ENCODE data around the gene ITGB7.

Gene ITGB7

GRCh38 chr12:53224061-53224896 lies 17.2 kb upstream of the ITGB7 start:
- Mint-ChIP-seq H3K4me3 (peak overlapping the region; percentile 72), H3K27me3 (no peaks in the 10 kb centered on the region), H3K27ac (peak overlapping the region; percentile 85), H3K36me3 (ENCODE audit: low read depth) (peaks cover 7% of the 10 kb centered on the region), H3K4me1 (ENCODE audit: low read depth) (peaks cover 73% of the 10 kb centered on the region), H3K9me3 (no peaks in the 10 kb centered on the region)

GRCh38 chr12:53223389-53224060 lies 16.5 kb upstream of the ITGB7 start:
- peak overlapping the region; percentile 85 for H3K27ac Mint-ChIP-seq
- peaks cover 77% of the 10 kb centered on the region for H3K4me1 Mint-ChIP-seq (ENCODE audit: low read depth)
- peaks cover 9% of the 10 kb centered on the region for H3K36me3 Mint-ChIP-seq (ENCODE audit: low read depth)
- no peaks in the 10 kb centered on the region for H3K27me3 Mint-ChIP-seq
- no peaks in the 10 kb centered on the region for H3K9me3 Mint-ChIP-seq
- H3K4me3 Mint-ChIP-seq: peak overlapping the region; percentile 72

DNA sequence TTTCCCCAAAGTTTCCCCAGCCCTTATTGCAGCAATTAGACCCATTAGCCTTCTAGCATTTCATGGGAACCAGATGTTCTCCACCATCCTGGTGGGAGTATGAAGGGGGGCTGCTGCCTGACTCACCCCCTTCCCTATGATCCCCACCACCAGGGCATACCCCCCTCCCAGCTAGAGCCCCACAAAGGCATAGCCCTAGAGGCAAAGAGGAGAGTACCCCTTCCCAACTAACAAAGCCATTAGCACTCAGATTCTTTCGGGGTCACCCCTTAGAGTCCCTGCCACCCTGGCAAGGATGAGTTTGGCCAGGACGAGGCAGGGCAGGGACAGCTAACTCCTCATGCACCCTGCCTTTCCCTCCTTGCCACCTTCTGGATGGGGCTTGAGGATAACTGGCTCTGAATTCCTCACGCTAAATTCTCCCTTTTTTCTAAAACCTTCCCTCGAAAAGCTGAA lies 15.8 kb upstream of the ITGB7 start:
- Mint-ChIP-seq H3K4me1 (ENCODE audit: low read depth) (peaks cover 77% of the 10 kb centered on the region), H3K9me3 (no peaks in the 10 kb centered on the region), H3K27me3 (no peaks in the 10 kb centered on the region), H3K4me3 (peak overlapping the region; percentile 72), H3K27ac (peak overlapping the region; percentile 57), H3K36me3 (ENCODE audit: low read depth) (peaks cover 9% of the 10 kb centered on the region)

- Mint-ChIP-seq H3K27me3 (no peaks in the 10 kb centered on the region), H3K36me3 (ENCODE audit: low read depth) (peaks cover 9% of the 10 kb centered on the region), H3K4me1 (ENCODE audit: low read depth) (peaks cover 79% of the 10 kb centered on the region), H3K27ac (peak overlapping the region; percentile 77), H3K4me3 (peak overlapping the region; percentile 72), H3K9me3 (no peaks in the 10 kb centered on the region)
These were observed 15.2 kb upstream of the ITGB7 start for GRCh38 chr12:53222170-53222721.

GRCh38 chr12:53221203-53222080 lies 14.4 kb upstream of the ITGB7 start:
- Mint-ChIP-seq H3K36me3 (ENCODE audit: low read depth) (peaks cover 5% of the 10 kb centered on the region), H3K9me3 (no peaks in the 10 kb centered on the region), H3K4me3 (peak overlapping the region; percentile 83), H3K27me3 (no peaks in the 10 kb centered on the region), H3K4me1 (ENCODE audit: low read depth) (peaks cover 82% of the 10 kb centered on the region), H3K27ac (peak overlapping the region; percentile 93)

DNA sequence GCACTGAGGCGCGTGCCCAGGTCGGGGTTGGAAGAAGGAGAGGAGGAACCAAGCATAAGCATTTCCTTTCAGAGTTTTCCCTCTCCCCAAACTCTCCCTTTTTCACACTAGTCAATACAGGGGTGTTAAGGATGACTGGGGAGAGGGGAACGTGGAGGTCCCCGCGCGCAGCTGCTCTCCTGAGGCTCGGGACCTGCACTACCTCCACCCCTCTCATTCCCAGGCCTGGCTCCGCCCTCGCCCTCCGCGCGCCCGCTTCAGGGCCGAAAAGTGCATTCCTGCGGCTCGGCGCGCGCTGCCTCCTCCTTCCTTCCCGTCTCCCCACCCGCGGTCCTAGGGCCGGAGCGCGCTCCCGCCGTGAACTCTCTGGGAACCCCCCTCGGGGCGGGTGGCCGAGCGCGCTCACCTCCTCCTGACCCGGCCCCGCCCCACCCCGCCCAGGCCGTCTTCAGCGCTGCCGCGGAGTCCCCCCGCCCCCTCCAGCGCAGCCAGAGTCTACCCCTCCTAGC lies 13.7 kb upstream of the ITGB7 start:
- H3K27me3 Mint-ChIP-seq: no peaks in the 10 kb centered on the region
- peaks cover 5% of the 10 kb centered on the region for H3K36me3 Mint-ChIP-seq (ENCODE audit: low read depth)
- H3K4me1 Mint-ChIP-seq (ENCODE audit: low read depth): peaks cover 85% of the 10 kb centered on the region
- H3K27ac Mint-ChIP-seq: peak overlapping the region; percentile 93
- peak overlapping the region; percentile 83 for H3K4me3 Mint-ChIP-seq
- H3K9me3 Mint-ChIP-seq: no peaks in the 10 kb centered on the region

DNA sequence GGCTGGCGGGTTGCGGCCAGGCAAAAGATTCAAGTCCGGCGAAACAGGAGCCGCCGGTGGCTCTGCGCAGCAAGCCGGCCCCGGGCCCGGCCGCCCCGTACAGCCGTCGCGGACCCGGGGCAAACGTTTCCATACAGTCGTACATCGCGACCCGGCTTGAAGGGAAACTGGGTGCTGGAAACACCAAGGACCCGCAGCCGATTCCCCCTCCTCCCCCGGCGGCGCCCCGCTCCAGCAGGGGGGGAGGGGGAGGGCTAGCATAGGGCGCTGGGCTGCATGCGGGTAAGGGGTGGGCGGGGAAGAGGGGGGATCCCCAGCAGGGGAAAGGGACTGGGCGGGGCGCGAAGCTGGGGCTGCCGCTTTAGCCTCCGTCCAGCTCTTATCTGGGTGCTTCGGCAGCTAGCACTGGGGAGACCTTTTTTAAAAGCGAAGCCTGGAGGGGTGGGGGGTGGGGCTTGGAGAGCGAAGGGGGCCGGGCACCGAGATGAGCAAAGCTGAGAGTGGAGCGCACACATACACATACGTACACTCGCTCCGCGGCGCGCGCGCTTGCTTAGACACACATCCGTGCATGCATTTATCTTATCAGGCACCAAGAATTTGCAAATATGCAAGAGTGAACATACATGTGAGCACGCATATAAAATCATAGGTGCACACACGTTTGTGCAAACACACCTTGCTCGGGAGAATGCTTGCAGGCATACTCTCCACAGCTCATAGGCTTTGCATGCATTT lies 13.1 kb upstream of the ITGB7 start:
- H3K27me3 Mint-ChIP-seq: no peaks in the 10 kb centered on the region
- no peaks in the 10 kb centered on the region for H3K9me3 Mint-ChIP-seq
- peak overlapping the region; percentile 99 for H3K27ac Mint-ChIP-seq
- H3K4me3 Mint-ChIP-seq: peak overlapping the region; percentile 96
- H3K4me1 Mint-ChIP-seq (ENCODE audit: low read depth): peaks cover 85% of the 10 kb centered on the region
- peaks cover 5% of the 10 kb centered on the region for H3K36me3 Mint-ChIP-seq (ENCODE audit: low read depth)

GRCh38 chr12:53219292-53219955 lies 12.4 kb upstream of the ITGB7 start:
- peaks cover 83% of the 10 kb centered on the region for H3K4me1 Mint-ChIP-seq (ENCODE audit: low read depth)
- peaks cover 5% of the 10 kb centered on the region for H3K36me3 Mint-ChIP-seq (ENCODE audit: low read depth)
- peak overlapping the region; percentile 99 for H3K27ac Mint-ChIP-seq
- H3K27me3 Mint-ChIP-seq: no peaks in the 10 kb centered on the region
- no peaks in the 10 kb centered on the region for H3K9me3 Mint-ChIP-seq
- H3K4me3 Mint-ChIP-seq: peak overlapping the region; percentile 96

GRCh38 chr12:53218551-53219291 lies 11.7 kb upstream of the ITGB7 start:
- Mint-ChIP-seq H3K4me3 (peak overlapping the region; percentile 96), H3K9me3 (no peaks in the 10 kb centered on the region), H3K27ac (peak overlapping the region; percentile 99), H3K36me3 (ENCODE audit: low read depth) (peaks cover 7% of the 10 kb centered on the region), H3K27me3 (no peaks in the 10 kb centered on the region), H3K4me1 (ENCODE audit: low read depth) (peaks cover 83% of the 10 kb centered on the region)

DNA sequence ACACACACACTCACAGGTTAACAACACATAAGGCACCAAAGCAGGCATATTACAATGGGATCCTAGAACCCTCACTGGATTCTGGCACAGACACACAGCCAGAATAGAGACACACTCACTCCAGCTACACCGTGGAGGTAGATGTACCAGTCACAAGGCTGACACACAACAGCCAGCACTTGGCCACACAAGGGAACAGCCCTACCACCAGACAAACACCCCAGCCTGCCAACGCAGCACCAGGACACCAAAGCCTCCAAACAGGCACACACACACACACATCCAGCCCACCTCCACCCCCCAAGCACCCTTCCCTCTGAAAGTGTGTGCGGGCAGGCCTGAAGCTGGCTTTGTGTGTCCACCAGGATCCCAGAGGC lies 10.9 kb upstream of the ITGB7 start:
- peaks cover 15% of the 10 kb centered on the region for H3K36me3 Mint-ChIP-seq (ENCODE audit: low read depth)
- peak overlapping the region; percentile 94 for H3K27ac Mint-ChIP-seq
- peaks cover 83% of the 10 kb centered on the region for H3K4me1 Mint-ChIP-seq (ENCODE audit: low read depth)
- peak overlapping the region; percentile 96 for H3K4me3 Mint-ChIP-seq
- H3K9me3 Mint-ChIP-seq: no peaks in the 10 kb centered on the region
- H3K27me3 Mint-ChIP-seq: no peaks in the 10 kb centered on the region

DNA sequence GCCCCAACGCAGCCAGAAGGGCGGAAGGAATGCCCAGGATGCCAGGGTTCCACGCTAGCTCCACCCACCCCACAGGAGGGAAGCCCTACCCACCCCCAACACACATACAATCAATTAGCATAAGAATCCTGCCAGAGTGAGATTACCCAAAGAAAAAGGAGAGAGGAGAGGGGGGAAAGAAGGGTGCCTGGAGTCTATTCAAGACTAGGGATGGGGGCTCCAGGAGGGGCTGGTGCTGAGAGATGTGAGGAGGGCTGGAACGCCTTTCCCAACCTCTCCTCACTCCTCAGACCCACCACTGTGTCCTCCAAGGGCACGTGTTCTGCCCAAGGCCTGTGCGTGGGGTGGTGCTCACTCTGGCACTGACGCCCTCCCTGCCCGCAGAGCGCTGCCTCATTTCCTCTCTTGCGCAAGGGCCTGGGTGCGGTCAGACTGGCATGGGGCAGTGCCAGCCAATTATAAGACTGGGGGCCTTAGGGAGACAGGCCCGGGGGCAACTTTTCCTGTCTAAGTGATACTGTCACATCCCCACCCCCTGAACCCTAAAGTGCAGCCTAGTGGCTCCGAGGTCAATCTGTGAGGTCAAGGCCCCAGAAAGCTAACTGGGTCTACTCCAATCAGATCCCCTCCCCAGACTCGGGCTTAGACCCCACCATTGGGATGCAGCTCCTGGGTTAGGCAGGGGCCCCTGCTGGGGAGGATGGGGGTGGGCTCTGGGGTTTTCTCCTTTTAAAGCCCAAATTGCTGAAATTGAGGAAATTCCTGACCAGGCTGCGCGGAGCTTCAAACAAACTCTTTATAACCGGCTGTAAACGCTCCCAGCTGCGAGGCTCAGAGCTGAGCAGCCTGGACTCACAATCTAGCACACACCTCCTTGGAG lies 10.2 kb upstream of the ITGB7 start:
- H3K27ac Mint-ChIP-seq: peak overlapping the region; percentile 94
- H3K4me3 Mint-ChIP-seq: peak overlapping the region; percentile 96
- H3K27me3 Mint-ChIP-seq: no peaks in the 10 kb centered on the region
- H3K4me1 Mint-ChIP-seq (ENCODE audit: low read depth): peaks cover 79% of the 10 kb centered on the region
- no peaks in the 10 kb centered on the region for H3K9me3 Mint-ChIP-seq
- H3K36me3 Mint-ChIP-seq (ENCODE audit: low read depth): peaks cover 21% of the 10 kb centered on the region

DNA sequence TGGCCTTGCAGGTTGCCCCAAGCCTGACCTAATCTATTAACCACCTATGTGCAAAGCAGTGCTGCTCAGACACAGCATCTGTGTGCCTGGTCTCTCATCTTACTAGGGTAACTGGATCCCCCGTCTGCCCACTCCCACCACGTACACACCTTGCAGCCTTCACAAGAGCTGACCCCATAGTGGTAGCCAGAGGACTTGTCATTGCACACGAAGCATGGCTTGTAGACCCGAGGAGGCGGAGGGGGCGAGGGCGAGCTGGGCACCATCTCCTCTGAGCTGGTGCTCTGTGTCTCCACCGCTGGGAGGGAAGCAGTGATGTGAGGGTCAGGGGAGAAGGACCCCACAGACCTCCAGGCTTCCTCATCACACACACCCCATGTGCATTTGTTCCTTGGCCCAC lies 8.4 kb upstream of the ITGB7 start:
- H3K4me3 Mint-ChIP-seq: no peak overlapping the region
- no peaks in the 10 kb centered on the region for H3K27me3 Mint-ChIP-seq
- no peak overlapping the region for H3K27ac Mint-ChIP-seq
- H3K36me3 Mint-ChIP-seq (ENCODE audit: low read depth): peaks cover 21% of the 10 kb centered on the region
- H3K9me3 Mint-ChIP-seq: no peaks in the 10 kb centered on the region
- peaks cover 76% of the 10 kb centered on the region for H3K4me1 Mint-ChIP-seq (ENCODE audit: low read depth)

Data from stimulated activated naive CD8-positive, alpha-beta T cell treated with anti-CD3 and anti-CD28 coated beads, Interleukin-15, Interleukin-2, amounts not matched to agents 100 ng/mL and 50 ng/mL, for 24 hours (primary cell).